Cerebellar cortex (tissue), 1 donor: ENCODE data around the gene PDE9A.
"Not testable (repeated sequence)": the region's sequence is repeated elsewhere in the genome, so short reads cannot be mapped to it uniquely, and the experiment has no call there.

Source experiments
- DNase-seq: peaks from one replicate; pipeline ENCODE4 v3.0.0-alpha.2; 2015; ENCODE audit warnings: low spot score

Gene PDE9A

DNA sequence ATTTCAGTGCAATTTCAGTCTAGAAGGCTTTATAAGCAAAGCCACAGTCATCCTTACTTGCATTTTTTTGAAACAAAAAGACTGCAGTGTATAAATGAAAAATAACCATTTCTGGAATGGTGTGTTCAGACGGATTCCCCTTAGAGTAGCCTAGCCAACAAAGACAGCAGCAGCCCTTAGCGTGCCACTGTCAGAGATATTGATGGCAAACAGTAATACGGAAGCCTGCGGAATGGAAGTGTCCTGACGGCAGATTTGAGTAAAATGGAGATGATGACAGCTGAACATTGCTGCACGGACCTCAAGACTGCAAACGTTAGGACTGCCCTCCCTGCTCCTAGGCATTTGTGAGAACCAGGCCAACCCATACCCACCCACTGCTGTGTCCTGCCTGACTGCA lies 54.7 kb downstream of the PDE9A start:
- no peak for DNase-seq

DNA sequence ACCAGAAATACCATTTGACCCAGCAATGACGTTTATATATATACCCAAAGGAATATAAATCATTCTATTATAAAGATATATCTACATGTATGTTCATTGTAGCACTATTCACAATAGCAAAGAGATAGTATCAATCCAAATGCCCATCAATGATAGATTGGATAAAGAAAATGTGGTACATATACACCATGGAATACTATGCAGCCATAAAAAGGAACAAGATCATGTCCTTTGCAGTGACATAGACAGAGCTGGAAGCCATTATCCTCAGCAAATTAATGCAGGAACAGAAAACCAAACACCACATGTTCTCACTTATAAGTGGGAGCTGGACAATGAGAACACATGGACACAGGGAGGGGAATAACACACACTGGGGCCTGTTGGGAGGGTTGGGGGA lies 55.5 kb downstream of the PDE9A start:
- not testable (repeated sequence) for DNase-seq

DNA sequence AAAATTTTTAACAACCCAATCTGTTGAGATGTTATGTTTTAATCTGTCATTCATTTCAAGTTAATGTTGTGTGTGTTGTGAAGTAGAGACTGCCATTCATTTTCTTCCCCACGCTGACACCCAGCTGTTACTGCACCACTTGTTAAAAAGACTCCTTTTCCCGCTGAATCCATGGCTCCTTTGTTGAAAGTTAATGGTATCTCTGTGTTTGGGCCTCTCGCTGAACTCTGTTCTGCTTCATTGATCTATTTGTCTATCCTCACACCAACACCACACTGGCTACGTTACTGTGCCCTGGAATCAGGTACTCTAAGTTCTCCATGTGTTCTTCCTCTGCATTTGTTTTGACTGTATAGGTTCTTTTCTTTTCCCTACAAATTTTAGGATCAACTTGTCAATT lies 58.2 kb downstream of the PDE9A start:
- DNase-seq, result no peak

DNA sequence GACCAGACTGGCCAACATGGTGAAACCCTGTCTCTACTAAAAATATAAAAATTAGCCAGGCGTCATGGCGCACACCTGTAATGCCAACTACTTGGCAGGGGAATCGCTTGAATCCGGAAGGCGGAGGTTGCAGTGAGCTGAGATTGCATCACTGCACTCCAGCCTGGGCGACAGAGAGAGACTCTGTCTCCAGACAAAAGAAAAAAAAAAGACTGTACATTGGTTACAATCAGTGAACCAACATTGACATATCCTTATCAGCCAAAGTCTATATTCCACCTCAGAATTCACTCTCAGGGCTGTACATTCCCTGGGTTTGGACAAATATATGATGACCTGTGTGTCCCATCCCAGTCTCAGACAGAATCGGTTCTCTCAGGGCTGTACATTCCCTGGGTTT lies 62.0 kb downstream of the PDE9A start:
- DNase-seq, result not testable (repeated sequence)

DNA sequence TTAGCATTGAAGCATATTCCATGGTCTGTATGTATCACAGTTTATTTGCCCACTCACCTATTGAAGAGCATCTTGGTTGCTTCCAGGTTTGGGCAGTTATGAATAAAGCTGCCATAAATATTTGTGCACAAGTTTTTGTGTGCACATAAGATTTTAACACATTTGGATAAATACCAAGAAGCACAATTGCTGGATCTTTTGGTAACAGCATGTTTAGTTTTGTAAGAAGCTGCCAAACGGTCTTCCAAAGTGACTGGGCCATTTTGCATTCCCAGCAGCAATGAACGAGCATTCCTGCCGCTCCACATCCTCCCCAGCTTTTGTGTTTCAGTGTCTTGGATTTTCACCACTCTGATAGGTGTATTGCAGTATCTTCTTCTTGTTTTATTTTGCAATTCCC lies 62.7 kb downstream of the PDE9A start:
- DNase-seq, result no peak

DNA sequence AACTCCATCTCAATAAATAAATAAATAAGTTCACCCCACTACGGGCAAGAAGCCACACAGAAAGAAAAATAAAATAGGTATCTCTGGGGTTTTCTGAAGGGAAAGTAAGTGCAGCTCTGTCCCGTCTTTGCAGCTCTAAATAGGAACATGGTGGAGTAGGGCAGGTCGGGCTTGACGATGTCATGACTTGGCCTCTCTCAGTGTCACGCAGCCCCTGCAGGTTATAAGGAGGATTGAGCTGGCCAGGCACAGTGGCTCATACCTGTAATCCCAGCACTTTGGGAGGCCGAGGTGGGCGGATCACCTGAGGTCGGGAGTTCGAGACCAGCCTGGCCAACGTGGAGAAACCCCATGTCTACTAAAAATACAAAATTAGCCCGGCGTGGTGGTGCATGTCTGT lies 67.1 kb downstream of the PDE9A start:
- not testable (repeated sequence) for DNase-seq

DNA sequence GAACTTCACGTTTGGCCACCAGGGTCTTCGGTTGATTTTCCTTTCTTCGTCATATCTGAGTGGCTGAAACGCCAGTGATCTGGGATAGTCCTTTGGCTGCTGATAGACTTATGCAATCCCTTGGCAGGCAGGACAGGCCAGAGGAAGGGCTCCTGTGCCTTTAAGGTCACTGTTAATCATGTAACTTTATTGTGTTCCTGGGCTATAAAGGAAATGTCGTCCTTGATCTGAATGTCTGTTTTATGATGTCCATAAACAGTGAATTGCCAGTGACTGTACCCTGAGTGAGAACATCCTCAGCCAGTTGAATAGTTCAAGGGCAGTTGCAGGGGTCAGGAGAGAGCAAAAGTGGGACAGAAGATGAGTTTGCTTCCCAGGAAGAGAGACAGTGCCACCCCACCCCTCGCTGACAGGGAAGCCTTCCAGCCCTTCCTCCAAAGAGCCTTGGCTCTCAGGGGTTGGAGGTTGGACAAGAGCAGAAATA lies 68.0 kb downstream of the PDE9A start:
- DNase-seq, result no peak

DNA sequence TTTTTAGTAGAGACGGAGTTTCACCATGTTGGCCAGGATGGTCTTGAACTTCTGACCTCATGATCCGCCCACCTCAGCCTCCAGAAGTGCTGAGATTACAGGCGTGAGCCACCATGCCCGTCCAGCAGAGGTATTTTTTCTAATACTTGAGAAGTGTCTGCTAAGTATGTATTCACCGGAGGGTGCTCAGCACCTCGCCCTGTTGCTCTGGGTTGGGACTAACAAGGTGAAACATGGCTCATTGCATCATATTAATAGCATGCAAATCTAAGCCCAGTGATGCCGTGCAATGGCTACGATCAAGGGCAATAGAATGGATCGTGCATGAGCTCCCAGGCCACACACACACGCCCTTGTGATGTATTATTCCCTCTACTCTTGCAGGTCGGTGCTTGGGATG lies 68.7 kb downstream of the PDE9A start:
- no peak for DNase-seq

DNA sequence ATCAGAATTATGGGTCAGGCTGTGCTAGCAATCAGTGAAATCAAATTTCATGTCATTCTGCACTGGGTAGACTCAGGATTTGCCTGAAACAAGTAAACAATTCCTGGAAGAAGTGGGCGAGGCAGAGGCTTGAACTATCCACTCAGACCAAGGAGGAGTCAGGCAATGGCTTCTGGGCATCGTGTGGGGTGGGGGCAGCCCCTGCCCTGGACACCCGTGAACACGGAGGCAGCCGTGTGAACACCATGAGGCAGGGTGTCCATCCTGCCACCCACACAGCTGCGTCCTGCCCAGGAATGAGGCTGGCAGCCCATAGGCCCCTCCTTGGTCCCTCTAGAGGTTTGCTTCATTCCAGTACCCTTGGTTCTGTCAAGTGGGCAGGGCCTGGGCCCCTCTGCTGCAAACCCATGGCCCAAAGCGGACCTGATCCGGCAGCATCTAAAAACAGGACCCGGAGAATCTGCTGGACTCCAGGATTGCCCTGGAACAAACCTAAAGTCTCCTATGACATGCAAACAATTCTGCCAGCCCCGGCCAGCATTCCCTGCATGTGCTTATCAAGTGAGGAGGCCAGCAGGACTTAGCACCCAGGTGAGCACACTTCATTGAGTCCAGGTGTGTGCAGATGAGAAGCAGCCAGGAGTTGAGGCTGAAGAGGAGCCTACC lies 69.5 kb downstream of the PDE9A start:
- DNase-seq, result no peak

DNA sequence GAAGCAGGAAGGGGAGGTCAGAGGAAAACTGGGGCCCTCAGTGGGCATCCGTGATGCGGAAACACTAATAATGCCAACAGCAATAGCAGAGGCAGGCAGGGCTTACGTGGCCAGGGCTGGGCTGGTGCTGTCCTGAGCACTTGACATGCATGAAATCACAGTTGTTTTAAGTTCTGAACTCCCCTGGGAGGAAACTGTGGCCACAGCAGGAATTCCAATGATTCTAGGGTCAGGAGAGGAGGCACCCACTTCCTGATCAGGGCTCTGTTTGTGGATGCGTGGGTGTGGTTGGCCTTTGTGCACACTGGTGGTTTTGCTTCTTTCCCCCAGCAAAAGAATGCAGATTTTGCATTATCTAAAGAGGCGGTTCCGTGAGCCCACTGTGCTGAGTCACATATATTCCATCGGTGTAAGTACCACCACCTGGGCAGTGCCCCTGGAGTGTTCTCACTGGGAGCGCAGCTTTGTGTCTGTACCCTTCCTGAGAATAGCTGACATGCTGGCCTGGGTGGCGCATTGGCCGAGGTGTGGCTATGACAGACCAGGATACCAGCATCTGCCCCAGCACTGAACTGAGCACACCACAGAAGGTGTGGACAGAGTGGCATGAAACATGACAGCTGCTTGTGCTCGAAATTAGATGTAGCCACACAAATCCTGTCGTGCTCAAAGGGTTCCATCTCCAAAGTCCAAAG lies 71.0 kb downstream of the PDE9A start:
- no peak for DNase-seq

DNA sequence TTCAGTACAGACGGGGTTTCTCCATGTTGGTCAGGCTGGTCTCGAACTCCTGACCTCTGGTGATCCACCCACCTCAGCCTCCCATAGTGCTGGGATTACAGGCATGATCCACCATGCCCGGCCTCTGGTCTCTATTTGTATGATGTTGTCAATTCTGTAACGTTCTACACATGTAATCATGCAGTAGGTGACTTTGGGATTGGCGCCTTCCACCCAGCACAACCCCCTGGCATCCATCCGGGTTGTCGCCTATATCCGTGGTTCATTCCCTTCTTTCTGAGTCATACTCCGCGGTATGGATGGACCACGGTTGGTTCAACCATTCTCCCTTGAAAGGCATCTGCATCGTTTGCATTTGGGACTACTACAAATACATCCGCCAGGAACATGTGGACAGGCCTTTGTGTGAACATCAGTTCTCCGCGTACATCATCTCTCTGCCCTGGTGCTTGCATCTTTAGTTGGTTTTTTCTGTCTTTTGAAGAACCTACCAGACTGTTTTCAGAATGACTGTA lies 72.1 kb downstream of the PDE9A start:
- no peak for DNase-seq

DNA sequence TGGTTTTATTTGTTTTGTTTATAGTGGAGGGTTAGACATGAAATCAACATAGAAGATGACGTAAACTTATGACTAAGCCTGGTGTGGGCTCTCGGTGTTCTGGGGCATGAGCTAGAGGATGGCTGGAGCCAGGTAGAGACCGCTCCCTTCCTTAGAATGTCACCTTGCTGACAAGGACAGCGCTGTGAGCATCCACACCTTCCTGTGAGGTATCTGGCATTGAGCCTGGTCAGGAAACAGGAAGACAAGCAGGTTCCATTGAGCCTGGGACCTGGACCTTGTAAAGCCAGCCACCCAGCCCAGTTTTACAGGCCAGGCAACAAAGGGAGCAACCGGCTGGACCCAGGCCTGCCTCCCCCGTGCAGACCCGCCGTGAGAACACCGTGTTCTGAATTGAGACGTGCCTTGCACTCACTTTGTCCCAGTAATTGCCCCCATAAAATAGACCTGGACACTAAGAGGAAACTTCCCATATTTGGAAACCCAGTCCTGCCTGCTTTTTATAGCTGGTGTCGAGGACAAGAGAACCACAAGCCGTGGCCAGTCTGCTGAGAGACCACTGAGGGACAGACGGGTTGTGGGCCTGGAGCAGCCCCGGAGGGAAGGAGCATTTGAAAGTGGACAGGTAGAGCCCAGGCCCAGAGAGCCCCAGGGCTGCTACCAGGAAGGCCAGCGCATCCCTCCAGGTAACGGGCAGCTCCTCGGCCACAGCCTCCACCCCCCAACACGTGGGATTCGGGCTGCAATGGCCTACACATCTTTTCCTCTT lies 78.0 kb downstream of the PDE9A start:
- DNase-seq, result no peak

DNA sequence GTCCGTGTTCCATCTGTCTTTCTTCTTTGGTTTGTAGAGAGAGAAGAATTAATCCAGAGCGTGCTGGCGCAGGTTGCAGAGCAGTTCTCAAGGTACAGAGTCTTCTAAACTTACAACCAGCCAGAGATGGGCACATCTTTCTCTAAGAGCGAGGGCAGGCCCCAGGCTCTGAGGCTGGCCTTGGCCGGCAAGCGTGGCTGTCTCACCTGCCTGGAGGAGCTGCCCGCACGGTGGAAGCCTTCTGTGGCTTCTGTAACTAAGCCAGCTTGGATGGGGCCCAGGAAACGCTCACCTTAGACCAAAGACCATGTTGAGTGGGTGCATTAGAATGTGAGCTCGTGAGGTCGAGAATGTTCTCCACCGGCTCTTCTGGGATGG lies 78.6 kb downstream of the PDE9A start:
- peak; percentile 25 for DNase-seq

DNA sequence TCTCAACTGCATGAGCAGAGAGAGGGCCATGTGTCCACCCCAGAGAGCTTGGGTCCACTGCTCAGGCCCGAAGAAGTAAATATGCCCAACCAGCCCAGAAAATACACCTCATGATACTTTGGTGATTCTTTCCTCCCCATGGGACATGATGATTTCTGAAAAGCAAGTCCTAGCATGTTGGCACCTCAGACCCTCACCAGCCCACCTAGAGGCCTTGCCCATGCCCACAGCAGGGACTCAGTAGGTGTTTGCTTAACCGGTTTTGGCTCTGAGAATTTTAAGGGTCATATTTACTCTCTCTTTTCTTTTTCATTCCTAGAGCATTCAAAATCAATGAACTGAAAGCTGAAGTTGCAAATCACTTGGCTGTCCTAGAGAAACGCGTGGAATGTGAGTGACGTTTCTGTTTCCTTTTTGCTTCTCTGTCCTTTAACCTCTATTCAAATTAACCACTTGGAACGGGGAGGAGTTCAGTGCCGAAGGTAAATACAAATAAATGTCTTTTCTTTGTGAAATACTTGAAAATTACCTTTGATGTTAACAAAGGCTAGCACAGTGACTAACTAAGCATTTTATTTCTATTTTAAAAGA lies 79.7 kb downstream of the PDE9A start:
- DNase-seq, result no peak

DNA sequence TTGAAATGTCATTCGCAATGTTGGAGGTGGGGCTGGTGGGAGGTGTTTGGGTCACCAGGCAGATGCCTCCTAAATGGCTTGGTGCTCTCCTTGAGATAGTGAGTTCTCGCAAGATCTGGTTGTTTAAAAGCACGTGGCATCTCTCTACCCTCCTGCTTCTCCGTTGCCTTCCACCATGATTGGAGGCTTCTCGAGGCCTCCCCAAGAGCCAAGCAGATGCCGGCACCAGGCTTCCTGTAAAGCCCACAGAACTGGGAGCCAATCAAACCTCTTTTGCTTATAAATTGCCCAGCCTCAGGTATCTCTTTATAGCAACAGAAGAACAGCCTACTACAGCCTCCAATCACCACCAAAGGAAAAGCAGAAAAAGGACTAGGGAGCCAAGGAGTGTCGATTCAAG lies 80.5 kb downstream of the PDE9A start:
- DNase-seq, result no peak

DNA sequence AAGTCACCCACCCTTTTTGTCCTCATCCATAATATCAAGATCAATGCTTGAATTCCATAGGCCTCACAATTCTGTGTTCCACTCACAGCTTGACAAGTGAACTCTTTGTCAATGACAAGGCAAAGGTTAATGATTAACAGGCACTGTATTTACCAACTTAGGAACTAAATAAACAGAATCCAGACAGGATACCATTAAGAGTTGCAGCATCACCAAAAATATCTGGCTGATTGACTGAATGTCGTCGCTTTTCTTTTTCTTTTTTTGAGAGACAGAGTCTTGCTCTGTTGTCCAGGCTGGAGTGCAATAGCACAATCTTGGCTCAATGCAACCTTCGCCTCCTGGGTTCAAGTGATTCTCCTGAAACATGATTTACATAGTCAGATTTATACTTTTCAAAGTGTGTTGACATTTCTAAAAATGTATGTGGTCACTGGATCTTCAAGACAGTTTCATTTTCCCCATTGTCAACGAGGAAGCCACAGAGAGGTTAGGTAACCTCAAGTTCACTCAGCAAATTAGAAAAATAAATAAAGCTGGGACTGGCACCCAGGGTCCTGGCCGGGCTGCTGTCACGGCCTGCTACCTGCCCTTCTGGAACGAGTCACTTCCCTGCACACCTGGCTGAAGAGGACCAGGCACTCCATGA lies 81.0 kb downstream of the PDE9A start:
- no peak for DNase-seq

DNA sequence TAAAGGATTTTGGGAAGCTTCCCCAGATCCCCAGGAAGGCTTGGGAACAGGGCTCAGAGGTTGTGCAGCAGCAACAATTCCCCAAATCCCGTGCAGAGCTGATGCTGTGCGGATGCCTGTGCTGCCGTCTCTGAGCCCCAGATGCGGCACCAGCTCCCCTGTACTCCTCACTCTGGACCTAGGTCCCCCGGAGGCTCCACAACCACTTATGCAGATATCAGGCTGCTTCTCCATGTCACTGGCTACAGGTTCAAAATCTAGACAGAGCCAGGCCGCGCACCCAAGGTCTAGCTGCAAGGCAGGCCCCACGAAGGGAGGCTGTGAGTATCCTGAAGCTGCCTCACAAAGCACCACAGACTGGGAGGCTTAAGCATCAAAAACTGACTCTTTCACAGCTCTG lies 81.6 kb downstream of the PDE9A start:
- DNase-seq, result no peak

DNA sequence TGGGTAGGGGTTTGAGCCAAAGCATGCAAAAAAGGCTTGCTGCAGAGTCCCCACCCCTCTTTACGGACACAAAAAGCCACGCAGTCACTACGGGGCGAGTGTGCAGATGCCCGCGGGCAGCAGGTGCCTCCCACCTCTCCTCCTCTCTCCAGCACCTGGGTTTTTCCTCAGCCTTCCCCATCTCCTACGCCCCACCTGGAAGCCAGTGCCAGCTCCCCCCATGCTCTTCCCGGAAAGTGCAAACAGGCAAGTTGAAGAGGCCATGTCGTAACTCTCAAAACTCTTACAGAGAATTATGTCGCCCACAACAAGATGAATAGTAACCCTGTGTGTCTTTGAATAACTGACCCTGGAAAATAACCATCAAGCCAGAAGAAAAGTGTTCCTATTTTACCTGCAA lies 82.5 kb downstream of the PDE9A start:
- DNase-seq, result no peak

DNA sequence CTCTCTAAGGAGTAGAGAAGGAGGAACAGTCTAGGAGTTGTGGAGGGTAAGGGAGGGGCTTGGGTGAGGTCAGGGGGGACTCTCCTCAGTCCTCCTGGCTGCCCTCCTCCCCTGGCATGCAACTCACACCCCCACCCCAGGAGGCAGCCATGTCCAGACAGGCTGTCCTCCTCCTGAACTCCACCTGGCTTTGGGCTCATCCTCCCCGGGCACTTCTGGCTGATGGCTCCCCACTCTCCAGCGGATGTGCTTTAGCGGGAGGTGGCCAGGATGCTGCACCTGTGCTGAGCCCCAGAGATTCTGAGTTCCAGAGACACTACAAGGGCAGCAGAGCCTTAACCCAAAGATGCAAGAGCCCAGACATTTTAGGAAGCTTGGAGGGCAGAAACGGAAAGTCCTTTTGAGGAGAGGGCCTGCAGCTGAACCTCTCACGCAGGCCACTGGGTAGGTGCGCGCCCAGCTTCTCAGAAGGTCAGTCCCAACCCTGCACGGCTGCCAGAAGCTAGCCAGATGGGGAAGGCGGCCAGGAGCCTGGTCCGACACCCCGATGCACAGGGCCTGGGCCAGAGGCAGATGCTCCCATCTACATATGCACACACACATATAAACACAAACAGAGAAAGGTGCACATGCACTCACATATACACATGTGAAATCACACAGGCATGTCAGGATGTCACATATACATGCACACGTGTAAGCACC lies 83.4 kb downstream of the PDE9A start:
- no peak for DNase-seq

DNA sequence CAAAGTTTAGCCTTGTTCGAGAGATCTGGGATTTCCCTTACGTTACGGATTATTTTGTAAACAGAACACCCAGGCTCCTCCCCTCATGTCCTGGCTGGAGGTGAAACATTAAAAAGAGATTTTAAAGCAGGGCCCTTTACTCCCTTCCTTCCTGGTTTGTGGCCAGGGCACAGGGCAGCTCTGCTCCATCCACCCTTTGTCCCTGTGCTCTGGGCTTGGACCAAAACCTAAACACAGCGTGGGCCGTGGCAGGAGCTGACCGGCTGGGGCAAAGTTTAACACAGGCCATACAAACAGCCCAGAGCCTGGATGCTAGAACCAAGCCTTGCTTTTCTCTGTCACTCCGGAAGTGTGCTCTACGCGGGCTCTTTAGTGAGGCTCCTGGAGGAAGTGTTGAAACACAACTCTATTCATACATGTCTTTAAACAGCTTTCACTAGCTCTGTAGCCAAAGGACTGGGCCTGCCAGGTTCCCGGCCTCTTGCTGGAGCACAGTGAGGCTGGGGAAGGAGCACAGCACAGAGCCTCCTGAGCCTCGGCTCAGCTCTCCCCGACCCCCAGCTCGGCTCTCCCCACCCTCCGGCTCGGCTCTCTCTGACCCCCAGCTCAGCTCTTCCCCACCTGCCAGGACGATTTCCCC lies 84.7 kb downstream of the PDE9A start:
- no peak for DNase-seq
